Measurements from ENCODE around the gene LMNB1.

The LMNB1 gene

DNA sequence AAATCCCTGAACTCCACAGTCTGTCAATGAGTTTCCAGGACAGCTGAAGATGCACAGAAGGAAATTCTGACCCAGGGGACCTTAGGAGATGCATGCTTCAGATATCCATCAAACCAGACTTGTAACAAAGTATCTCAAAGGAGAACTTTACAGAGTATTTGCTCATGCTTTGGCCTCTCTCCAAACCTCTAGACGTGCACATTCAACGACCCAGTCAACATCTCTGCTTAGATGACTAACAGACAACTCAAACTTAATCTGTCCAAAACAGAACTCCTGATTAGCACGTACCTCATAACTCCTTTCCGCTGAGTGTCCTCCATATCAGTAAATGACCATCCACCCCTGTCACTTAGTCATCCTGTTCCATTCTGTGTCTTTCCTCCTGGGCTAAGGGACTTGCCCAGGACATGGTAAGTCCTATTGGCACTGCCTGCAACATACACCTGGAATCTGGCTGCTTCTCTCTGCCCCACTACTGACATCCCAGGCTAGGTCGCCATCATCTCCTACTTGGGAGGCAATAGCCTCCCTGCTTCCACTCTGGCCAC is 107.4 kb downstream of the LMNB1 start:
- no peak overlapping the region for H3K9ac ChIP-seq (ENCODE audit: low read depth, low read length)
- no peaks in the 10 kb centered on the region for H3K36me3 ChIP-seq (ENCODE audit: control insufficient read depth, insufficient read depth, low read length)
- H3K4me3 ChIP-seq (ENCODE audit: low read depth, low read length), result no peak overlapping the region
- H3K9me3 ChIP-seq (ENCODE audit: control insufficient read depth, insufficient read depth, low read length), result no peaks in the 10 kb centered on the region
- no peaks in the 10 kb centered on the region for H3K4me1 ChIP-seq (ENCODE audit: control insufficient read depth, insufficient read depth, low read length)
- no peaks in the 10 kb centered on the region for H3K27me3 ChIP-seq (ENCODE audit: control insufficient read depth, insufficient read depth, low read length)
